ENCODE data around the gene MXRA8.

MXRA8 gene

GRCh38 chr1:1335283-1335682 is 23.1 kb downstream of the MXRA8 start:
- Mint-ChIP-seq H3K4me3 (no peak overlapping the region), H3K9me3 (no peaks in the 10 kb centered on the region), H3K27ac (no peak overlapping the region), H3K36me3 (peaks cover 21 to 30% of the 10 kb centered on the region in 2 donors), H3K4me1 (peaks cover 0 to 2% of the 10 kb centered on the region in 2 donors), H3K27me3 (no peaks in the 10 kb centered on the region)
- DNase-seq (no peak), ATAC-seq (replicated peaks) (no peak)

GRCh38 chr1:1334835-1335234 is 23.5 kb downstream of the MXRA8 start:
- ATAC-seq (replicated peaks): no peak
- Mint-ChIP-seq H3K4me1 (peaks cover 0 to 4% of the 10 kb centered on the region in 2 donors), H3K27me3 (no peaks in the 10 kb centered on the region), H3K4me3 (no peak overlapping the region), H3K9me3 (no peaks in the 10 kb centered on the region), H3K27ac (no peak overlapping the region), H3K36me3 (peaks cover 16 to 27% of the 10 kb centered on the region in 2 donors)
- no peak for DNase-seq

GRCh38 chr1:1333551-1334241 is 24.7 kb downstream of the MXRA8 start:
- peak overlapping the region; percentile 37 for H3K27ac Mint-ChIP-seq
- peaks cover 0 to 6% of the 10 kb centered on the region in 2 donors for H3K4me1 Mint-ChIP-seq
- peaks cover 15 to 24% of the 10 kb centered on the region in 2 donors for H3K36me3 Mint-ChIP-seq
- H3K9me3 Mint-ChIP-seq: no peaks in the 10 kb centered on the region
- no peaks in the 10 kb centered on the region for H3K27me3 Mint-ChIP-seq
- no peak overlapping the region for H3K4me3 Mint-ChIP-seq
- no peak for ATAC-seq (replicated peaks)
- DNase-seq: no peak

- H3K4me1 Mint-ChIP-seq: peaks cover 0 to 6% of the 10 kb centered on the region in 2 donors
- H3K36me3 Mint-ChIP-seq: peaks cover 9 to 17% of the 10 kb centered on the region in 2 donors
- ATAC-seq (replicated peaks): peak in 1 of 2 donors; percentile 6
- H3K27ac Mint-ChIP-seq: no peak overlapping the region
- DNase-seq: no peak
- no peaks in the 10 kb centered on the region for H3K27me3 Mint-ChIP-seq
- no peak overlapping the region for H3K4me3 Mint-ChIP-seq
- H3K9me3 Mint-ChIP-seq: no peaks in the 10 kb centered on the region
These were observed 25.4 kb downstream of the MXRA8 start for GRCh38 chr1:1332774-1333480.

- no peak overlapping the region for H3K4me3 Mint-ChIP-seq
- DNase-seq (no peak), ATAC-seq (replicated peaks) (peak in 1 of 2 donors; percentile 5)
- no peaks in the 10 kb centered on the region for H3K27me3 Mint-ChIP-seq
- peaks cover 7 to 15% of the 10 kb centered on the region in 2 donors for H3K36me3 Mint-ChIP-seq
- H3K9me3 Mint-ChIP-seq: no peaks in the 10 kb centered on the region
- H3K4me1 Mint-ChIP-seq: peaks cover 2 to 9% of the 10 kb centered on the region in 2 donors
- H3K27ac Mint-ChIP-seq: no peak overlapping the region
These were observed 26.2 kb downstream of the MXRA8 start for GRCh38 chr1:1332031-1332755.

GRCh38 chr1:1331068-1331965 is 27.0 kb downstream of the MXRA8 start, which contains the start of gene TAS1R3:
Gene TAS1R3 (plus strand): TSS chr1:1331280. CDS start chr1:1331346, 66 bp downstream.
- Mint-ChIP-seq H3K36me3 (peaks cover 6 to 13% of the 10 kb centered on the region in 2 donors), H3K4me1 (peaks cover 11% of the 10 kb centered on the region in 2 donors), H3K27ac (peak within 1 kb of the TSS; percentile 49), H3K9me3 (no peaks in the 10 kb centered on the region), H3K27me3 (no peaks in the 10 kb centered on the region), H3K4me3 (no peak within 1 kb of the TSS)
- no peak for DNase-seq
- ATAC-seq (replicated peaks): no peak

GRCh38 chr1:1330366-1331067 is 27.8 kb downstream of the MXRA8 start:
- Mint-ChIP-seq H3K4me3 (no peak overlapping the region), H3K4me1 (peaks cover 17 to 19% of the 10 kb centered on the region in 2 donors), H3K27me3 (no peaks in the 10 kb centered on the region), H3K36me3 (peaks cover 6 to 13% of the 10 kb centered on the region in 2 donors), H3K9me3 (no peaks in the 10 kb centered on the region), H3K27ac (peak overlapping the region; percentile 49)
- ATAC-seq (replicated peaks): no peak
- no peak for DNase-seq

- no peak for ATAC-seq (replicated peaks)
- H3K9me3 Mint-ChIP-seq: no peaks in the 10 kb centered on the region
- peaks cover 6 to 14% of the 10 kb centered on the region in 2 donors for H3K36me3 Mint-ChIP-seq
- no peaks in the 10 kb centered on the region for H3K27me3 Mint-ChIP-seq
- H3K4me1 Mint-ChIP-seq: peaks cover 17 to 22% of the 10 kb centered on the region in 2 donors
- no peak for DNase-seq
- H3K27ac Mint-ChIP-seq: peak overlapping the region; percentile 37
- H3K4me3 Mint-ChIP-seq: no peak overlapping the region
These were observed 28.8 kb downstream of the MXRA8 start for GRCh38 chr1:1329304-1330210.

- H3K4me1 Mint-ChIP-seq: peaks cover 21 to 27% of the 10 kb centered on the region in 2 donors
- DNase-seq (no peak), ATAC-seq (replicated peaks) (no peak)
- no peaks in the 10 kb centered on the region for H3K9me3 Mint-ChIP-seq
- peaks cover 4 to 15% of the 10 kb centered on the region in 2 donors for H3K36me3 Mint-ChIP-seq
- no peaks in the 10 kb centered on the region for H3K27me3 Mint-ChIP-seq
- no peak overlapping the region for H3K4me3 Mint-ChIP-seq
- H3K27ac Mint-ChIP-seq: peak overlapping the region; percentile 59
These were observed 30.1 kb downstream of the MXRA8 start for GRCh38 chr1:1328254-1328653.

- Mint-ChIP-seq H3K4me1 (peaks cover 25 to 35% of the 10 kb centered on the region in 2 donors), H3K27ac (no peak overlapping the region), H3K9me3 (no peaks in the 10 kb centered on the region), H3K36me3 (peaks cover 4 to 19% of the 10 kb centered on the region in 2 donors), H3K4me3 (no peak overlapping the region), H3K27me3 (no peaks in the 10 kb centered on the region)
- DNase-seq (no peak), ATAC-seq (replicated peaks) (no peak)
These were observed 31.1 kb downstream of the MXRA8 start for GRCh38 chr1:1327291-1327690.

- Mint-ChIP-seq H3K9me3 (no peaks in the 10 kb centered on the region), H3K27me3 (no peaks in the 10 kb centered on the region), H3K4me1 (peaks cover 28 to 40% of the 10 kb centered on the region in 2 donors), H3K27ac (peak overlapping the region; percentile 72), H3K4me3 (peak overlapping the region; percentile 77 to 92), H3K36me3 (peaks cover 4 to 23% of the 10 kb centered on the region in 2 donors)
- ATAC-seq (replicated peaks) (no peak), DNase-seq (no peak)
These were observed 32.2 kb downstream of the MXRA8 start for GRCh38 chr1:1326075-1326605.
